Esophagus muscularis mucosa (tissue), 4 donors: ENCODE results near the gene ERN1. TPM values are rescaled to one million over a fixed set of nuclear protein-coding genes. Genes with fewer than 3 reads are reported as not detected.
"Not testable (repeated sequence)": the region's sequence is repeated elsewhere in the genome, so short reads cannot be mapped to it uniquely, and the experiment has no call there.

Experiments
- DNase-seq: peaks from one replicate; pipeline ENCODE4 v3.0.0-alpha.2; 2017; ENCODE audit errors: extremely low spot score
- H3K27ac ChIP-seq, 4 donors: fragments of 200-600 bp; sonication (generic); replicated peaks in 1 of 4; 1 replicate in 3 of 4; 2 replicates in 1 of 4; pipeline ENCODE4 v1.5.1; 2016 to 2019; ENCODE audit warnings: mild to moderate bottlenecking in 1 of 4
- H3K27me3 ChIP-seq, 4 donors: fragments of 200-600 bp; sonication (generic); one replicate each; pipeline versions ENCODE4 v1.5.1 to v1.6.0; 2016 to 2019
- H3K36me3 ChIP-seq, 4 donors: fragments of 200-600 bp; sonication (generic); one replicate each; pipeline ENCODE4 v1.5.1; 2016 to 2019
- H3K4me1 ChIP-seq, 4 donors: fragments of 200-600 bp; sonication (generic); one replicate each; pipeline ENCODE4 v1.5.1; 2016 to 2019
- H3K4me3 ChIP-seq, 4 donors: fragments of 200-600 bp; sonication (generic); 1 replicate in 2 of 4; 2 replicates in 2 of 4; pipeline ENCODE4 v1.5.1; 2016 to 2019; ENCODE audit warnings: mild to moderate bottlenecking in 4 of 4, moderate library complexity in 1 of 4
- H3K9me3 ChIP-seq, 4 donors: fragments of 200-600 bp; sonication (generic); 1 replicate in 3 of 4; 2 replicates in 1 of 4; pipeline ENCODE4 v1.5.1; 2016 to 2019
- CTCF ChIP-seq, 3 experiments: fragments of 200-600 bp in 2 of 3; fragments of 450-650 bp in 1 of 3; sonication (generic) in 2 of 3; IDR thresholded peaks; one replicate each; pipeline ENCODE4 v1.5.1; 2017 to 2019; ENCODE audit warnings: antibody characterized with exemption in 3 of 3, mild to moderate bottlenecking in 2 of 3, moderate library complexity in 1 of 3
- EP300 ChIP-seq: sonication (generic); formaldehyde crosslinking; IDR thresholded peaks from one replicate; pipeline ENCODE4 v1.6.1; 2017; ENCODE audit warnings: antibody characterized with exemption
- POLR2A ChIP-seq: fragments of 450-650 bp; IDR thresholded peaks from one replicate; pipeline ENCODE4 v1.6.1; 2017; ENCODE audit warnings: antibody characterized with exemption, moderate library complexity, mild to moderate bottlenecking, low read depth
- POLR2AphosphoS5 ChIP-seq, 2 donors: sonication (generic); formaldehyde crosslinking; IDR thresholded peaks; one replicate each; pipeline ENCODE4 v1.6.1; 2017; ENCODE audit warnings: antibody characterized with exemption in 2 of 2
- WGBS: methylation state at CpG from one replicate; pipeline ENCODE4 v1.1.5; 2018; 5-methylcytosine and 5-hydroxymethylcytosine counted together
- intact Hi-C: fragments of 100-400 bp; cut with DNase I; formaldehyde crosslinking; loops from one replicate; pipeline ENCODE4 v1.15.1; 2023
- total RNA-seq, 4 donors: library from RNA; depleted of rRNA; stranded (reverse); fragments of >200 nt; gene quantifications; one replicate each; pipeline versions ENCODE4 v1.1.0 to v1.2.1, GENCODE V29; 2016

ERN1 gene
- total RNA-seq: 10 to 100 TPM in 1 of 4 donors, 1 to 10 TPM in 3; 6.2 to 11.2 (median 9.3) TPM

GRCh38 chr17:64129765-64130558 is at the start of gene ERN1:
ERN1 (minus strand) TSS chr17:64130144; CDS start chr17:64130029, 115 bp downstream.
- intact Hi-C loops: loop anchor here (10.0 kb wide), 1 partner anchor 215 kb away; the partner anchor contains the start of genes CSHL1 and GH1
- WGBS: under 1% methylated on average over 27 of the region's 98 CpGs
- Histone ChIP-seq H3K27ac (peak within 1 kb of the TSS; percentile 94 to 99 (median 98)), H3K36me3 (no peaks in the 10 kb centered on the region), H3K4me1 (peaks cover 27 to 42% (median 40%) of the 10 kb centered on the region in 4 donors), H3K4me3 (peak within 1 kb of the TSS; percentile 79 to 95 (median 88)), H3K27me3 (no peaks in the 10 kb centered on the region), H3K9me3 (no peaks in the 10 kb centered on the region)
- no peak for TF ChIP-seq EP300
- TF ChIP-seq POLR2AphosphoS5 (IDR thresholded peaks at IDR 0.05): peak; percentile 86 to 95
- TF ChIP-seq CTCF (IDR thresholded peaks at IDR 0.05): no peak
- TF ChIP-seq POLR2A: peak; percentile 57
- DNase-seq: peak; percentile 99

- WGBS: 90% methylated on average over 4 of the region's 4 CpGs
- intact Hi-C loops: not testable (repeated sequence)
These were observed 49.1 kb upstream of the ERN1 start for GRCh38 chr17:64179024-64179423.

GRCh38 chr17:64178011-64178825 is 48.3 kb upstream of the ERN1 start:
- Histone ChIP-seq H3K27me3 (no peaks in the 10 kb centered on the region), H3K36me3 (peaks cover 0 to 23% (median 14%) of the 10 kb centered on the region in 4 donors), H3K4me3 (no peak overlapping the region), H3K27ac (no peak overlapping the region), H3K4me1 (peaks cover 15 to 26% (median 24%) of the 10 kb centered on the region in 4 donors), H3K9me3 (no peaks in the 10 kb centered on the region)
- TF ChIP-seq POLR2AphosphoS5 (IDR thresholded peaks at IDR 0.05): no peak
- TF ChIP-seq EP300: no peak
- no peak for TF ChIP-seq POLR2A
- TF ChIP-seq CTCF (IDR thresholded peaks at IDR 0.05): no peak
- intact Hi-C loops: no loop called here
- WGBS: 82% methylated on average over 9 of the region's 9 CpGs
- no peak for DNase-seq

More at GRCh38 chr17:64179024-64179423, 49.1 kb upstream of the ERN1 start:
- DNase-seq, H3K9me3 ChIP-seq, H3K4me3 ChIP-seq, H3K27me3 ChIP-seq, H3K27ac ChIP-seq: not testable (repeated sequence)
- Histone ChIP-seq H3K36me3 (peaks cover 0 to 21% (median 10%) of the 10 kb centered on the region in 4 donors), H3K4me1 (peaks cover 15 to 26% (median 22%) of the 10 kb centered on the region in 4 donors)

GRCh38 chr17:64177311-64178010 is 47.5 kb upstream of the ERN1 start:
- Histone ChIP-seq H3K4me3 (no peak overlapping the region), H3K9me3 (no peaks in the 10 kb centered on the region), H3K36me3 (peaks cover 0 to 23% (median 14%) of the 10 kb centered on the region in 4 donors), H3K27ac (peak overlapping the region in 2 of 4 donors; percentile 20 to 32), H3K4me1 (peaks cover 15 to 26% (median 24%) of the 10 kb centered on the region in 4 donors), H3K27me3 (no peaks in the 10 kb centered on the region)
- DNase-seq: no peak
- TF ChIP-seq CTCF (IDR thresholded peaks at IDR 0.05) (no peak), EP300 (no peak), POLR2AphosphoS5 (IDR thresholded peaks at IDR 0.05) (no peak), POLR2A (no peak)
- intact Hi-C loops: no loop called here
- 87% methylated on average over 7 of the region's 7 CpGs for WGBS
